AG09309 (cell line): ENCODE measurements around the gene BICC1.
A peak's percentile ranks its signal among the peaks of the same experiment; 100 is the strongest.

Source experiments
- DNase-seq: peaks from one replicate; pipeline ENCODE4 v3.0.0-alpha.2; 2010; ENCODE audit warnings: low read depth
- H3K4me3 ChIP-seq: 2 replicates; pipeline ENCODE4 v1.5.1; 2011; ENCODE audit warnings: mild to moderate bottlenecking, low read depth, low read length, moderate library complexity; ENCODE audit not compliant: control insufficient read depth
- TF ChIP-seq, protein P1 (sequence below): IDR thresholded peaks from 2 replicates; pipeline ENCODE4 v1.5.1; 2011; ENCODE audit warnings: mild to moderate bottlenecking, low read depth, low read length, inconsistent platforms; ENCODE audit not compliant: insufficient read depth, control insufficient read depth; ENCODE audit errors: missing control alignments

Gene BICC1

DNA sequence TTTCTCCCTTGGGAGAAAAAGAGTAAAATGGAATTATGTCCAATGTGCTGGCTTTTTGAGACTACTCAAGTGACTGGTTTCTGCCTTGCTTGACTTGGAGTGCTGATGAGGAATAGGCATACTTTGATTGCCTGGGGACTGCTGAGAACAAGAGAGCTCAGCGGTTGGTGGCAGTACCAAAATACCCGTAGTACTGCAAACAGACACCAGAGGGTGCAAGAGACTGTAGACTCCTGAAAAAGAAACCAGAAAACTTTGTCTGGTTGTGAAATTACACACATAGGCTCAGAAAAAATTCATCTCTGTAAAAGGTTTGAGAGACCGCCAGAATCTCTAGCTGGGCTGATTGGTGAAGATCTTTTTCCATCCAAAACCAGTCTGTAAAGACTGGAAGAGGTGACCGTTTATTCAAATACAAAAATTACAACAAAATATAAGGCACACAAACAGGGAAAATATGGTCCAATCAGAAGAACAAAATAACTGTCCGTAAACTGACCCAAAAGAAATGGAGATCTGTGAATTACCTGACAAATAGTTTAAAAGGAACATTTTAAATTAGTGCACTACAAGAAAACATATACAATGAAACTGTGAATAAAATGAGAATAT is 18.5 kb downstream of the BICC1 start:
- peak; percentile 46 for DNase-seq
- TF ChIP-seq, protein P1, sequence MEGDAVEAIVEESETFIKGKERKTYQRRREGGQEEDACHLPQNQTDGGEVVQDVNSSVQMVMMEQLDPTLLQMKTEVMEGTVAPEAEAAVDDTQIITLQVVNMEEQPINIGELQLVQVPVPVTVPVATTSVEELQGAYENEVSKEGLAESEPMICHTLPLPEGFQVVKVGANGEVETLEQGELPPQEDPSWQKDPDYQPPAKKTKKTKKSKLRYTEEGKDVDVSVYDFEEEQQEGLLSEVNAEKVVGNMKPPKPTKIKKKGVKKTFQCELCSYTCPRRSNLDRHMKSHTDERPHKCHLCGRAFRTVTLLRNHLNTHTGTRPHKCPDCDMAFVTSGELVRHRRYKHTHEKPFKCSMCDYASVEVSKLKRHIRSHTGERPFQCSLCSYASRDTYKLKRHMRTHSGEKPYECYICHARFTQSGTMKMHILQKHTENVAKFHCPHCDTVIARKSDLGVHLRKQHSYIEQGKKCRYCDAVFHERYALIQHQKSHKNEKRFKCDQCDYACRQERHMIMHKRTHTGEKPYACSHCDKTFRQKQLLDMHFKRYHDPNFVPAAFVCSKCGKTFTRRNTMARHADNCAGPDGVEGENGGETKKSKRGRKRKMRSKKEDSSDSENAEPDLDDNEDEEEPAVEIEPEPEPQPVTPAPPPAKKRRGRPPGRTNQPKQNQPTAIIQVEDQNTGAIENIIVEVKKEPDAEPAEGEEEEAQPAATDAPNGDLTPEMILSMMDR, result peak; percentile 78
- no peak overlapping the region for H3K4me3 ChIP-seq

DNA sequence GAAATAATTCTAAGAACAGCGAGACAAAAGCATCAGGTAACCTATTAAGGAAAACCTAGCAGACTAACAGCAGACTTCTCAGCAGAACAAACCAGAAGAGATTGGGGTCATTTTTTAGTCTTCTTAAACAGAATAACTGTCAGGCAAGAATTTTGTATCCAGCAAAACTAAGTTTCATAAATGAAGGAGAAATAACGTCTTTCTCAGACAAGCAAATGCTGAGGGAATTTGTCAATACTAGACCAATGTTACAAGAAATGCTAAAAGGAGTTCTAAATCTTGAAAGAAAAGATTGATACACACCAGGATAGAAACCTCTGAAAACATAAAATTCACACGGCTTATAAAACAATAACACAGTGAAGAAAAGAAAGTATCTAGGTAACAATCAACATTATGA is 22.6 kb downstream of the BICC1 start:
- TF ChIP-seq, protein P1, result no peak
- H3K4me3 ChIP-seq, result no peak overlapping the region
- no peak for DNase-seq

GRCh38 chr10:58543141-58543540 is 30.5 kb downstream of the BICC1 start:
- DNase-seq, result no peak
- no peak overlapping the region for H3K4me3 ChIP-seq
- TF ChIP-seq, protein P1, result no peak

- DNase-seq, result no peak
- H3K4me3 ChIP-seq, result no peak overlapping the region
- TF ChIP-seq, protein P1, result no peak
Observed at GRCh38 chr10:58544135-58544534, 31.5 kb downstream of the BICC1 start.

DNA sequence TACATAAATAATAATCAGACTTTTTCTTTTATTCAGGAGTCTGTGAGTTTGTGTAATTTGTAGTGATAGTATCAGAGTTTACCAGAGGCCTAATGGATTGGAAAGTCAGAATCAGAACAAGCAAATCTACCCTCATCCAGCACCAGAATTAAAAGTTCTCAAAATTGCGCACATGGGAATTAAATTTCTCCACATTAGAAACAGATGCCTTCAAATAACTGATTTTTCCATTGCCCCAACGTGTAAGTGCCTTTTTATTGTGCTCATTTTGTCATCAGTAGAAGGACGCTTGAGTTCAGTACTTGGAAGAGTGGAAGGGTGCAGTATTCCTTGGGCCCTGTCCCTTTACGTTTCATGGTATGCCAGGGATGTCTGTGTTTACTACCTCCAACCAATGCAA is 32.8 kb downstream of the BICC1 start:
- DNase-seq, result no peak
- H3K4me3 ChIP-seq, result no peak overlapping the region
- TF ChIP-seq, protein P1, result no peak

DNA sequence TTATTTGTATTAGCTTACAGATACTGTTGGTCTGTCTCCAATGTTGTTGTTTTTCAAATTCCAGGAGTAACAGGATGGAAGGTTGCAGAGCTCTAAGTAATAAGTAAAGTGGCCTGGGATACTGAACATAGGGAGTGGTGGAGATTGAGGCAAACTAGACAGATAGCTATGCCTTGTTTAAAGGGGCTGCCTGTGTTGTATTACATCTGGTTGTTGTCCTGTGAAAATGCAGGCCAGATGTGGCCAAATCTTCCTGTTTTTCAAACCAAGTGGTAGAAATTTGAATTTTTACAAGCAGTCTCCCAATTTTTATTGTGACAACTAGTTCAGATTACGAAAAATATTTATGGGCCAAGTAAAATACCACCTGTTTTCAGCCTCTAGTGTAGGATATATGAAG is 33.5 kb downstream of the BICC1 start:
- TF ChIP-seq, protein P1, result no peak
- DNase-seq, result no peak
- no peak overlapping the region for H3K4me3 ChIP-seq
